HepG2 (cell line): Measurements from ENCODE around the gene UCK2. TPM values are rescaled to one million over a fixed set of nuclear protein-coding genes. Genes with fewer than 3 reads are reported as not detected.

Experiments used
- ATAC-seq: fragments of 200-7000 bp; cut with Tn5 transposase; 3 replicates; pipeline ENCODE4 v1.9.1; 2020; ENCODE audit warnings: mild to moderate bottlenecking, moderate library complexity
- BruUV-seq: library from RNA; stranded (reverse); fragments of 400-500 nt; replicated peaks from 2 replicates; lab custom pipeline; 2021; lab: Mats Ljungman, UMichigan
- CTCF ChIA-PET: fragments of 300-600 bp; formaldehyde crosslinking; extraction: SDS; loops from one replicate; lab custom pipeline; 2021; ENCODE audit warnings: low total read pairs, inconsistent platforms, low intra/inter-chr PET ratio; lab: Yijun Ruan, JAX
- POLR2A ChIA-PET: fragments of 350-600 bp; sonication (Branson Sonifier 250); formaldehyde crosslinking; loops from one replicate; lab custom pipeline; 2020; ENCODE audit warnings: antibody characterized with exemption, inconsistent platforms; lab: Yijun Ruan, JAX
- DNase-seq: peaks from one replicate; pipeline ENCODE4 v3.0.0-alpha.2; 2015; ENCODE audit warnings: low spot score
- FAIRE-seq: peaks from 3 replicates; lab custom pipeline; 2011; peaks lifted over from hg19 to GRCh38; lab: Jason Lieb, UNC
- H2AFZ ChIP-seq: one replicate; pipeline ENCODE4 v1.6.1; 2011; ENCODE audit warnings: low read length, inconsistent platforms
- H3K27ac ChIP-seq: fragments of 300-600 bp; 3 replicates; pipeline ENCODE4 v1.8.0; 2011; ENCODE audit warnings: mixed run types, mild to moderate bottlenecking, mixed read lengths, low read length, inconsistent platforms; ENCODE audit not compliant: insufficient read depth; ENCODE audit errors: extremely low read length
- H3K27me3 ChIP-seq, 2 experiments: fragments of 200-600 bp in 1 of 2; 2 replicates in 1 of 2; 3 replicates in 1 of 2; pipeline versions ENCODE4 v1.6.0 to v1.8.0; 2011; ENCODE audit warnings: low read length in 2 of 2, mild to moderate bottlenecking in 2 of 2, moderate library complexity in 2 of 2, inconsistent platforms in 1 of 2; ENCODE audit not compliant: insufficient read depth in 2 of 2, control insufficient read depth in 1 of 2
- H3K36me3 ChIP-seq, 2 experiments: fragments of 200-600 bp in 1 of 2; replicated peaks in 1 of 2; 2 replicates in 1 of 2; 3 replicates in 1 of 2; pipeline versions ENCODE4 v1.5.1 to v1.8.0; 2011; ENCODE audit warnings: low read length in 2 of 2, inconsistent platforms in 1 of 2; ENCODE audit not compliant: insufficient read depth in 2 of 2, control insufficient read depth in 1 of 2
- H3K4me1 ChIP-seq: 2 replicates; pipeline ENCODE4 v1.5.1; 2012; ENCODE audit warnings: low read length, inconsistent platforms; ENCODE audit not compliant: insufficient read depth
- H3K4me2 ChIP-seq: 2 replicates; pipeline ENCODE4 v1.6.0; 2011; ENCODE audit warnings: low read depth, low read length, inconsistent platforms
- H3K4me3 ChIP-seq, 3 experiments: fragments of 200-600 bp in 1 of 3; sonication (generic), shearing (Covaris generic) in 1 of 3; replicated peaks in 1 of 3; 2 replicates each; pipeline ENCODE4 v1.5.1; 2011 to 2016; ENCODE audit warnings: low read length in 3 of 3, inconsistent platforms in 2 of 3, low read depth in 2 of 3, mild to moderate bottlenecking in 2 of 3, control low read depth in 1 of 3, mixed read lengths in 1 of 3; ENCODE audit not compliant: insufficient read depth in 1 of 3
- H3K79me2 ChIP-seq: one replicate; pipeline ENCODE4 v1.6.1; 2011; ENCODE audit warnings: low read length, inconsistent platforms; ENCODE audit not compliant: insufficient read depth
- H3K9ac ChIP-seq: 2 replicates; pipeline ENCODE4 v1.6.0; 2011; ENCODE audit warnings: mild to moderate bottlenecking, low read depth, low read length, inconsistent platforms; ENCODE audit not compliant: insufficient read depth
- H3K9me3 ChIP-seq: 2 replicates; pipeline ENCODE4 v1.5.1; 2012; ENCODE audit warnings: mild to moderate bottlenecking, low read length
- H4K20me1 ChIP-seq: 2 replicates; pipeline ENCODE4 v1.6.0; 2011; ENCODE audit warnings: inconsistent platforms, mild to moderate bottlenecking, low read length, moderate library complexity; ENCODE audit not compliant: insufficient read depth
- KMT2B ChIP-seq: IDR thresholded peaks from 2 replicates; pipeline ENCODE4 v1.6.1; 2016; ENCODE audit warnings: missing genetic modification reagents, missing compliant biosample characterization
- MXI1 ChIP-seq: IDR thresholded peaks from 3 replicates; pipeline ENCODE4 v1.6.1; 2012; ENCODE audit warnings: low read depth, low read length, inconsistent platforms, borderline replicate concordance
- RFX5 ChIP-seq: IDR thresholded peaks from 2 replicates; pipeline ENCODE4 v1.6.1; 2011; ENCODE audit warnings: low read depth, low read length, improper control_type of control experiment
- USF2 ChIP-seq, 2 experiments: sonication (generic) in 1 of 2; formaldehyde crosslinking in 1 of 2; IDR thresholded peaks; 2 replicates each; pipeline versions ENCODE4 v1.5.1 to v1.6.1; 2011 to 2020; ENCODE audit warnings: borderline replicate concordance in 1 of 2, low read depth in 1 of 2, low read length in 1 of 2, mild to moderate bottlenecking in 1 of 2, missing genetic modification reagents in 1 of 2, moderate library complexity in 1 of 2
- ZNF589 ChIP-seq: sonication (generic); formaldehyde crosslinking; conservative IDR thresholded peaks from 2 replicates; pipeline ENCODE4 v1.8.0; 2022; ENCODE audit warnings: mild to moderate bottlenecking, moderate library complexity, missing genetic modification reagents
- ZNF644 ChIP-seq: IDR thresholded peaks from 2 replicates; pipeline ENCODE4 v1.6.1; 2016; ENCODE audit warnings: low read depth
- ZNF710 ChIP-seq: sonication (generic); formaldehyde crosslinking; IDR thresholded peaks from 2 replicates; pipeline ENCODE4 v1.5.0; 2020; ENCODE audit warnings: mild to moderate bottlenecking, missing genetic modification reagents, borderline replicate concordance
- WGBS: methylation state at CpG from one replicate; pipeline ENCODE4 v1.1.6; 2017; ENCODE audit warnings: low lambda C conversion rate; 5-methylcytosine and 5-hydroxymethylcytosine counted together
- in situ Hi-C: cut with HindIII; loops from 2 replicates; pipeline ENCODE4 v1.10.0; 2017; ENCODE audit warnings: low pct_unique_long_range_greater_than_20kb; ENCODE audit not compliant: extremely low pct_ligation_motif_present
- intact Hi-C: fragments of 100-400 bp; cut with micrococcal nuclease; formaldehyde crosslinking; loops from one replicate; pipeline ENCODE4 v1.10.0; 2022; ENCODE audit not compliant: unreplicated experiment
- polyA plus RNA-seq, 8 experiments: library from polyadenylated mRNA; depleted of rRNA in 3 of 8; stranded (reverse) in 7 of 8; unstranded in 1 of 8; fragments of >200 nt; fragmentation: Illumina TruSeq in 4 of 8; extraction: Trizol in 4 of 8; gene quantifications; 2 replicates each; pipeline versions ENCODE4 v1.2.1 to v1.2.3, GENCODE V29; 2011 to 2016; ENCODE audit warnings: low read depth in 4 of 8, missing spikeins in 1 of 8, mixed read lengths in 1 of 8; ENCODE audit not compliant: insufficient read depth in 1 of 8
- total RNA-seq, 5 experiments: library from RNA; depleted of rRNA; stranded (reverse); fragments of >200 nt; fragmentation: Illumina TruSeq; extraction: Trizol; gene quantifications; 2 replicates each; pipeline ENCODE4 v1.2.3, GENCODE V29; 2016; ENCODE audit warnings: low read depth in 1 of 5
- TF ChIP-seq, protein P1 (sequence below): IDR thresholded peaks from 2 replicates; pipeline ENCODE4 v1.6.1; 2018; ENCODE audit warnings: missing genetic modification reagents, mild to moderate bottlenecking, missing compliant biosample characterization
- TF ChIP-seq, protein P2 (sequence below): sonication (generic); formaldehyde crosslinking; IDR thresholded peaks from 2 replicates; pipeline ENCODE4 v1.4.0; 2020; ENCODE audit warnings: low read depth, missing genetic modification reagents

The UCK2 gene
- total and polyA plus RNA-seq, 2 of the 13 experiments (the other 11 are each of a cell fraction or from before 2014, with no cell fraction given) = 64.3 to 78.0 TPM

- TF ChIP-seq ZNF589 (CRISPR knock-in tag) = no peak
Measured at GRCh38 chr1:165877411-165877810, 50.0 kb downstream of the UCK2 start (continued).

DNA sequence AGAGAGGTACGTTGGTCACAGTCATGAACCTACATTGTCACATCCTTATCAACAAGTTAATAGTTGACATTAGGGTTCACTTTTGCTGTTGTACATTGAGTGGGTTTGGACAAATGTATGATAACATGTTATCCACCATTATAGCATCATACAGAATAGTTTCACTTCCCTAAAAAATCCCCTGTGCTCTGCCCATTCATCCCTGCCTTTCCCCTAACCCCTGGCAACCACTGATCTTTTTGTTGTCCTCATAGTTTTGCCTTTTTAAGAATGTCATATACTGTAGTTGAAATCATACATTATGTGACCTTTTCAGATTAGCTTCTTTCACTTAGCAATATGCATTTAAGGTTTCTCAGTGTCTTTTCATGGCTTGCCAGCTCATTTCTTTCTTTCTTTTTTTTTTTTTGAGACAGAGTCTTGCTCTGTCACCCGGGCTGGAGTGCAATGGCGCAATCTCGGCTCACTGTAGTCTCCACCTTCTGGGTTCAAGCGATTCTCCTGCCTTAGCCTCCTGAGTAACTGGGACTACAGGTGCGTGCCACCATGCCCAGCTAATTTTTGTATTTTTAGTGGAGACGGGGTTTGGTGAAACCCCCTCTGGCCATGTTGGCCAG is 50.6 kb downstream of the UCK2 start:
- BruUV-seq = no TSS peak
- Histone ChIP-seq H3K27ac (no peak overlapping the region), H2AFZ (no peak overlapping the region), H3K4me2 (no peak overlapping the region), H3K9me3 (no peaks in the 10 kb centered on the region), H4K20me1 (no peaks in the 10 kb centered on the region; the same call in 1 of the 2 replicates), H3K4me1 (peaks cover 51% of the 10 kb centered on the region), H3K27me3 (no peaks in the 10 kb centered on the region), H3K36me3 (peaks cover 1 to 4% of the 10 kb centered on the region in 2 experiments; a peak in 2 of 5 replicates), H3K9ac (no peak overlapping the region), H3K79me2 (peaks cover 95% of the 10 kb centered on the region), H3K4me3 (no peak overlapping the region)
- intact Hi-C loops (no loop called here), in situ Hi-C loops (no loop called here)
- no peak for DNase-seq
- ATAC-seq = no peak
- POLR2A ChIA-PET = no interaction called here
- CTCF ChIA-PET = no interaction called here
- no peak for FAIRE-seq
- WGBS = 94% methylated on average over 7 of the region's 7 CpGs
- TF ChIP-seq, protein P1, sequence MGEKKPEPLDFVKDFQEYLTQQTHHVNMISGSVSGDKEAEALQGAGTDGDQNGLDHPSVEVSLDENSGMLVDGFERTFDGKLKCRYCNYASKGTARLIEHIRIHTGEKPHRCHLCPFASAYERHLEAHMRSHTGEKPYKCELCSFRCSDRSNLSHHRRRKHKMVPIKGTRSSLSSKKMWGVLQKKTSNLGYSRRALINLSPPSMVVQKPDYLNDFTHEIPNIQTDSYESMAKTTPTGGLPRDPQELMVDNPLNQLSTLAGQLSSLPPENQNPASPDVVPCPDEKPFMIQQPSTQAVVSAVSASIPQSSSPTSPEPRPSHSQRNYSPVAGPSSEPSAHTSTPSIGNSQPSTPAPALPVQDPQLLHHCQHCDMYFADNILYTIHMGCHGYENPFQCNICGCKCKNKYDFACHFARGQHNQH (CRISPR knock-in tag) = no peak
- TF ChIP-seq, protein P2, sequence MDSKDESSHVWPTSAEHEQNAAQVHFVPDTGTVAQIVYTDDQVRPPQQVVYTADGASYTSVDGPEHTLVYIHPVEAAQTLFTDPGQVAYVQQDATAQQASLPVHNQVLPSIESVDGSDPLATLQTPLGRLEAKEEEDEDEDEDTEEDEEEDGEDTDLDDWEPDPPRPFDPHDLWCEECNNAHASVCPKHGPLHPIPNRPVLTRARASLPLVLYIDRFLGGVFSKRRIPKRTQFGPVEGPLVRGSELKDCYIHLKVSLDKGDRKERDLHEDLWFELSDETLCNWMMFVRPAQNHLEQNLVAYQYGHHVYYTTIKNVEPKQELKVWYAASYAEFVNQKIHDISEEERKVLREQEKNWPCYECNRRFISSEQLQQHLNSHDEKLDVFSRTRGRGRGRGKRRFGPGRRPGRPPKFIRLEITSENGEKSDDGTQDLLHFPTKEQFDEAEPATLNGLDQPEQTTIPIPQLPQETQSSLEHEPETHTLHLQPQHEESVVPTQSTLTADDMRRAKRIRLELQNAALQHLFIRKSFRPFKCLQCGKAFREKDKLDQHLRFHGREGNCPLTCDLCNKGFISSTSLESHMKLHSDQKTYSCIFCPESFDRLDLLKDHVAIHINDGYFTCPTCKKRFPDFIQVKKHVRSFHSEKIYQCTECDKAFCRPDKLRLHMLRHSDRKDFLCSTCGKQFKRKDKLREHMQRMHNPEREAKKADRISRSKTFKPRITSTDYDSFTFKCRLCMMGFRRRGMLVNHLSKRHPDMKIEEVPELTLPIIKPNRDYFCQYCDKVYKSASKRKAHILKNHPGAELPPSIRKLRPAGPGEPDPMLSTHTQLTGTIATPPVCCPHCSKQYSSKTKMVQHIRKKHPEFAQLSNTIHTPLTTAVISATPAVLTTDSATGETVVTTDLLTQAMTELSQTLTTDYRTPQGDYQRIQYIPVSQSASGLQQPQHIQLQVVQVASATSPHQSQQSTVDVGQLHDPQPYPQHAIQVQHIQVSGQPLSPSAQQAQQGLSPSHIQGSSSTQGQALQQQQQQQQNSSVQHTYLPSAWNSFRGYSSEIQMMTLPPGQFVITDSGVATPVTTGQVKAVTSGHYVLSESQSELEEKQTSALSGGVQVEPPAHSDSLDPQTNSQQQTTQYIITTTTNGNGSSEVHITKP = no peak
- TF ChIP-seq ZNF644 (CRISPR knock-in tag) (no peak), ZNF710 (no peak), KMT2B (CRISPR knock-in tag) (no peak), MXI1 (no peak), RFX5 (no peak), USF2 (IDR thresholded peaks at IDR 0.05; ENCODE audit: low read depth, low read length) (no peak), USF2 (CRISPR knock-in tag; IDR thresholded peaks at IDR 0.05; ENCODE audit: borderline replicate concordance) (no peak)
